Pulmonary artery endothelial cell (primary cell): ENCODE measurements around the gene AMPD3. TPM values are rescaled to one million over a fixed set of nuclear protein-coding genes. Genes with fewer than 3 reads are reported as not detected.

Experiments
- DNase-seq: peaks from one replicate; pipeline ENCODE4 v3.0.0-alpha.2; 2011; ENCODE audit warnings: low read depth, low spot score
- total RNA-seq: library from RNA; depleted of rRNA; stranded (reverse); fragments of >200 nt; gene quantifications from 2 replicates; pipeline ENCODE4 v1.2.3, GENCODE V29; 2014

The AMPD3 gene
- total RNA-seq, 1 donor from 2014 or later = 0.66 TPM

GRCh38 chr11:10503221-10503620 lies 48.2 kb downstream of the AMPD3 start:
- no peak for DNase-seq

GRCh38 chr11:10503777-10504480 lies 48.9 kb downstream of the AMPD3 start:
- no peak for DNase-seq

GRCh38 chr11:10504490-10504889 lies 49.4 kb downstream of the AMPD3 start:
- no peak for DNase-seq

GRCh38 chr11:10505278-10506007 lies 50.4 kb downstream of the AMPD3 start:
- no peak for DNase-seq

- no peak for DNase-seq
Observed at GRCh38 chr11:10506008-10506370, 50.9 kb downstream of the AMPD3 start.

- no peak for DNase-seq
Observed at GRCh38 chr11:10511181-10511621, 56.1 kb downstream of the AMPD3 start.

GRCh38 chr11:10514202-10514601 lies 59.1 kb downstream of the AMPD3 start:
- DNase-seq = no peak

GRCh38 chr11:10514709-10515108 lies 59.6 kb downstream of the AMPD3 start:
- no peak for DNase-seq

- no peak for DNase-seq
Observed at GRCh38 chr11:10515418-10515817, 60.4 kb downstream of the AMPD3 start.

GRCh38 chr11:10518123-10518522 lies 63.1 kb downstream of the AMPD3 start:
- no peak for DNase-seq

GRCh38 chr11:10518891-10519290 lies 63.8 kb downstream of the AMPD3 start:
- no peak for DNase-seq

- DNase-seq = no peak
Observed at GRCh38 chr11:10519630-10520029, 64.6 kb downstream of the AMPD3 start.

- no peak for DNase-seq
Observed at GRCh38 chr11:10520562-10520961, 65.5 kb downstream of the AMPD3 start.

- DNase-seq = no peak
Observed at GRCh38 chr11:10522276-10522675, 67.2 kb downstream of the AMPD3 start.

GRCh38 chr11:10522921-10523320 lies 67.9 kb downstream of the AMPD3 start:
- DNase-seq = no peak

GRCh38 chr11:10524471-10524870 lies 69.4 kb downstream of the AMPD3 start:
- peak; percentile 80 for DNase-seq

GRCh38 chr11:10526974-10527918 lies 72.2 kb downstream of the AMPD3 start:
- DNase-seq = no peak

GRCh38 chr11:10528121-10528520 lies 73.1 kb downstream of the AMPD3 start:
- no peak for DNase-seq

- DNase-seq = no peak
Observed at GRCh38 chr11:10529279-10529678, 74.2 kb downstream of the AMPD3 start.

GRCh38 chr11:10532526-10532925 lies 77.5 kb downstream of the AMPD3 start:
- no peak for DNase-seq

- no peak for DNase-seq
Observed at GRCh38 chr11:10533323-10533722, 78.3 kb downstream of the AMPD3 start.

- no peak for DNase-seq
Observed at GRCh38 chr11:10534316-10534715, 79.3 kb downstream of the AMPD3 start.
